Measurements from ENCODE around the gene SOS2.
A peak's percentile ranks its signal among the peaks of the same experiment; 100 is the strongest.

Gene SOS2

DNA sequence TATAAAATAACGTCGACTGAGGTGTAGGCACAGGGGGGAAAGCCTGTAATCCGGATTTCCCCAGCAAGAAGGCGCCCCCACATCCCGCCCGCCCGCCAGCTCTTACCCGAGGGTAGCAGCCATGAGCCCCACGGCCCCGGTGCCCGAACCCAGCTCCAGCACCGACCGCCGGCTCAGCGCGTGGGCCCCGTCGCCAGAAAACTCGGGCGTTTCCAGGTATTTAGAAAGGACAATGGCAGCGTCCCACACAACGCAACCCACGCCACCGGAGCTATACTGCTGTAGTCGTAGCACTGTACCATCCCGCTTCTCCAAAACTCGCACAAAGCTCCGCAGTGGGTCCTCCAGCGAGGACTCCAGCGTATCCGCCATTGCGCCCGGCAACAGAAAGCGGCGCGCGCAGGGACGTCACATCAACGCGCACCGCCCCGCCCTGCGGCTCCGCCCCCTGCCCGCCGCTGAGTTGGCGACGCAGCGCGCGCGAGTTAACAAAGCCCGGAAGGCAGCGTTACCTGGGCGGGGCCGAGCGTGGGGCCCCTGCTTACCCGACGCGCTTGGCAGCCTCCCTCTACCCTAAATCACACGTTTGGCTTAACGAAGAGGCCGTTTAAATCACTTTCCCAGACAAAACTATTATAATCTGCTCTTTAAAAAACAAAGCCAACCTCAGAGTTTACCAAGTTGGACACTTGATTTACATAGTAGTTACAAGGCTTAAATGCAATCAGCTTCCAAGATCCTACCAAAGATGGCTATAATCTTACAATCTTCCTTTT lies 115.0 kb downstream of the SOS2 start, which contains the start of gene VCPKMT:
TSS of gene VCPKMT (minus strand) at position 392 of the 776 bp plus-strand sequence. CDS start at position 372, 20 bp downstream.
- DNase-seq (ENCODE audit: low read depth in 2 of 2): peak; percentile 92 to 93

DNA sequence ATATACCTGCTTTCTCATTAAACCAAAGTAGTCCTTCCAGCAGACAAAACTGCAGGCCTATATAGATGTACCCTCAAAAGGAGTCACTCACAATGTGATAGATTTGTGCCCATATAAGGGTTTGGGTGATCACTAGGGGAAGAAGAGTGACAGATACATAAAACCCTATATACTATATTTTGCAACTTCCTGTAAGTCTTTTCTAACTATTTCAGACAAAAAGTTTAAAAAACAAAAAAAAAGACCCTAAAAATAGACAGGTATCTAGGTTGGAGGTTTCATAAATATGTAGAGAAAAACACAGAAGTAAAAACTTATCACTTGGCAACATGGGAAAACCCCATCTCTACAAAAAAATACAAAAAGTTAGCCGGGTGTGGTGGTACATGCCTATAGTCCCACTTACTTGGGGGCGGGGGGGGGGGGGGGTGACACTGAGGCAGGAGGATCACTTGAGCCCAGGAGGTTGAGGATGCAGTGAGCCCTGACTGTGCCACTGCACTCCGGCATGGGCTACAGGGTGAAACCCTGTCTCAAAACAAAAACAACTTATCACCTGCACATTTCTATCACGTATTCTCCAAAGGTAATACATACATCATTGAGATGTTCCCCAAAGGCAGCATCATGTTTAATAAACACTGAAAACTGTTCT lies 117.9 kb downstream of the SOS2 start:
- no peak for DNase-seq (ENCODE audit: low read depth in 2 of 2)

DNA sequence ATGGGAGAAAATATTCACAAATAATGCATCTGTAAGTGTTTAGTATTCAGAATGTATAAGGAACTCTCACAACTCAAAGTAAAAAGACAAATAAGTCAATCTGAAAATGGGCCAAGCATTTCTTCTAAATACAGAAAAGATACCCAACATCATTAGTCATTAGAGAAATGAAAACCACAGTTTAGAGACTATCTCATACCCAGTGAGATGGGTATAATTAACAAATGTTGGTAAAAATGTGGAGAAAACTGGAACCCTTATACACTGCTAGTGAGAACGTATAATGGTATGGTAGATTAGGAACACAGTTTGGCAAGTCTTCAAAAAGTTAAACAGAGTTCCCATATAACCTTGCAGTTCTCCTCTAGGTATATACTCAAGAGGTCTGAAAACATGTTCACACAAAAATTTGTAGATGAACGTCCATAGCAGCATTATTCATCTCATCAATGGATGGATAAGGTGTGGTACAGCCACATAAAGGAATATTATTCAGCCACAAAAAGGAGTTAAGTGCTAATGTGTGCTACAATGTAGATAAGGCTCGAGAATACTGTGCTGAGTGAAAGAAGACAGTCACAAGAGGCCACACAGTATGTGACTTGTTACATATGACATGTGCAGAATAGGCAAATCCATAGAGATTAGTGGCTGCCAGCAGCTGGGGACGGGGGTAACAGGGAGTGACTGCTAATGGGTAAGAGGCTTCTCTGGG lies 120.9 kb downstream of the SOS2 start:
- DNase-seq (ENCODE audit: low read depth in 2 of 2): no peak

DNA sequence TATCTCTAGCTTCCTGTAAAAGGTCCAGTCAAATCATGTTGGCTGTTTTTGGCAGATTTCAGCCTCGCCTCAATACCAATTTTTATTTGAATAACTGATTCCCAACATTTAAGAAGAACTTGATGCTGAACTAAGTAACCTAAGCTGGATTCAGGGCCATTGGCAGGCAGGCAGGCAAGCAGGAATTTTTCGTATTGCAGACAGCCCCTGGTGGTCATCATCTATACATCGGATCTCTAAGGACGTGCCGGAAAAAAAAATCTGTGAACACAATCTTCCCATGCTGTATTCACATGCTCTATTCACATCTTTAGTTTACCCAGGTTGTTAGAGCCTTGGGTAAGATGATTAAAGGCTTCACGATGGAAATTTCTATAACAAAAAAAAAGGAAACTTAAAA lies 122.0 kb downstream of the SOS2 start:
- DNase-seq (ENCODE audit: low read depth in 2 of 2): no peak

DNA sequence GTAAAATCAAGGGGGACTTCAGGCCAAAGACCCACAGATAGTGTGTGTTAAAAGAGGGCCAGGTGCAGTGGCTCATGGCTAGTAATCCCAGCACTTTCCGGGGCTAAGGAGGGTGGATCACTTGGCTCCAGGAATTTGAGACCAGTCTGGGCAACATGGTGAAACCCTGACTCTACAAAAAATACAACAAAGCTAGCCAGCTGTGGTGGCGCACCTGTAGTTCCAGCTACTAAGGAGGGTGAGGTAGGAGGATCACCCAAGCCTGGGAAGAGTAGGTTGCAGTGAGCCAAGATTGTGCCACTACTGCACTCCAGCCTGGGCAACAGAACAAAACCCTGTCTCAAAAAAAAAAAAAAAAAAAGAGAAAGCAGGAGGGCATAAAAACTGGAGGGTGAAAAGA lies 123.5 kb downstream of the SOS2 start:
- DNase-seq (ENCODE audit: low read depth in 2 of 2): no peak

DNA sequence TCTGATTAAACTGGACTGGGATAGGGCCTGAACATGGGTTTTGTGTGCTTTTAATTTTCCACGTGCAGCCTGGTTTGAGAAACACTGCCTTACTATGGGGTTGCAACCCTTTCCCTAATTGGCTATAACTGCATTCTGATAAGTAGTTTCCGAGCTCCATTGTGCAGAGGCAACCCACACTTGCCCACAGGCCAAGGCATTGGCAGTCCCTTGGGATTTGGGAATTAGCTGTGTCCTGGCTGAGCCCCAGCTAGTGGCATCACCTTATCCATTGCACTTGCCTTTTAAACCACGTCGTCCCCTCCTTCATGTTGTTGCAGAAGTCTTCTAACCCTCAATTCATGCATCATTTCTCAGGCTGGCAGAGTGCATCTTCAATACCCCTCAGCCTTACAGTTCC lies 125.2 kb downstream of the SOS2 start:
- no peak for DNase-seq (ENCODE audit: low read depth in 2 of 2)

DNA sequence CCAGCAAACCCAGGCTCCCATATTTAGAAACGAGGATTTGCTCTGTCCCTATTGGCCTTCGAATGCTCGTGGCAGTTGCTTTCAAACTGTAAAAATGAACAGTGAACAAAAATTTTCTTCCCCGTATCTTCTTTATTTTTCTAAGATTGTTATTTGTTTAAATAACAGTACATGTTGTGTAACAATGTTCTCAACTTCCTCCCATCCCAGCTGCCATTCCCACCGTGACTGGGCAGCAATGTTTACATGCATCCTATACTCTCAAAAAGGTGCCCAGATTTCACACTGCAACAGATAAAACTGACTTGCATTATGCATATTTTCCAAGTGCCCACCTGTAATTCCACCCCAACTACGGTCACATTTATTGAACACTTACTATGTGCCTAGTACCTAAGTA lies 127.8 kb downstream of the SOS2 start:
- no peak for DNase-seq (ENCODE audit: low read depth in 2 of 2)

DNA sequence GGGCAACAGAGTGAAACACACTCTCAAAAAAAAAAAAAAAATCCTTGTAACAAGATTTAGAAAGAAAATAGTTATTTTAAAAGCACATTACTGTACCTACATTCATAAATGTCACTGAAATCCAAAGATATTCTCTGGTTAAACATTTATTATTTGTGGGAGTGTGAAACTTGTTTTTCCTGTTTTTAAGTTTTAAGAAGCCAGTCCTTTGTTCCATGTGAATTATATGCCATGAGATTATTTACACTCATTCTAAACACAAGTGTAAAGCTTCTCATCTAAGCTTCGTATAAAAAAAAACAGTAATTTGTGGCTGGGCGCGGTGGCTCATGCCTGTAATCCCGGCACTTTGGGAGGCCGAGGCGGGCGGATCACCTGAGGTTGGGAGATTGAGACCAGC lies 130.0 kb downstream of the SOS2 start:
- DNase-seq (ENCODE audit: low read depth in 2 of 2): no peak

DNA sequence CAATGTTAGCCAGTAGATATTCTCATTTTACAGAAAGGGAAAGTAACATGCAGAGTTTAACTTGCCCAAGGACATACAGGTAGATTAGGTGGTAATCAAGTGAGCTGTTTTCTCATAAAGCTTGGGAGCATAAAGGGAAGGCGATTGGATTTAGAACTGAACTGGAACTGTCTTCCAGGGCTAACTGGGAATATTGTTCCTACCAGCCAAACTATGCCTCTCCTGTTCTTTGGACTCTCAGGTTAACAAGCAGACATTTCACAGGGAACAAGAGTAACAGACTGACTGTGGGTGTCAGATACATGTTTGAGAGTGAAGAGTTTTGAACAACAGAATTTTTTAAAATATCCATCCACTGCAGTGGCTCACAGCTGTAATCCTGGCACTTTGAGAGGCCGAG lies 130.6 kb downstream of the SOS2 start:
- no peak for DNase-seq (ENCODE audit: low read depth in 2 of 2)

DNA sequence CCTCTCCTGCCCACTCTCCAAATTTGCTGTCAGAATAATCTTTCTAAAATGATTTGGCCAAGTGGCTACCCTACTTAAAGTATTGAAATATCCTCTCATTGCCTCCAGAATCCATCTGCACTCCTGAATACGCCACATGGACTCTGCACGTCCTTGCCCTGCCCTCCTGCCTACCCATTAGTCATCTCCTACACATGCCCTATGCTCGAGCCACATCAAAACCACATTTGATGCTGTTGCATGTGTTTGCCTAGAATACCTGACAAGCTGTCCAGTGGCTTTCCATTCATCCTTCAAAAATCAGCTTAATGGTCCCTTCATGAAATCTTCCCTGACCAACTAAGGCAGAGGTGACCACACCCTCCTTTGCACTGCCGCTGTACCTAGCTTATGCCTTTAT lies 132.0 kb downstream of the SOS2 start:
- DNase-seq (ENCODE audit: low read depth in 2 of 2): no peak

DNA sequence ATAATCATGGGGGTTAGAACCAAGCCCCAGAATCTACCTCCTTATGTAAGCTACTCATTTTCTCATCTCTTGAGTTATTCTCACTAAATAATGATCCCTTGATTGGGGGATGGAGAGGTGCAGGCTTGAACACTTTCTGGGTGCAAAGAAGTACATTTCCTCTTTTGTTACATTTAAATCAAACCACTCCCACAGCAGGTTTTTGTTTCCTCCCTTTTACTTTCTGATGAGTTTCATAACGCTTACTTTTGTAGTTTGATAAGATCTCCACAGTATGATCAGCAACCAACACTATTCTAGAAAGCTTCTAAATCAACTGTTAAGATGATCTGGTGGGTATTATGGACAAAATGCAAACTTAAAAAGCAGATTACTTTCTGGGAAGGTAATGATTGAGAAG lies 135.5 kb downstream of the SOS2 start:
- no peak for DNase-seq (ENCODE audit: low read depth in 2 of 2)

DNA sequence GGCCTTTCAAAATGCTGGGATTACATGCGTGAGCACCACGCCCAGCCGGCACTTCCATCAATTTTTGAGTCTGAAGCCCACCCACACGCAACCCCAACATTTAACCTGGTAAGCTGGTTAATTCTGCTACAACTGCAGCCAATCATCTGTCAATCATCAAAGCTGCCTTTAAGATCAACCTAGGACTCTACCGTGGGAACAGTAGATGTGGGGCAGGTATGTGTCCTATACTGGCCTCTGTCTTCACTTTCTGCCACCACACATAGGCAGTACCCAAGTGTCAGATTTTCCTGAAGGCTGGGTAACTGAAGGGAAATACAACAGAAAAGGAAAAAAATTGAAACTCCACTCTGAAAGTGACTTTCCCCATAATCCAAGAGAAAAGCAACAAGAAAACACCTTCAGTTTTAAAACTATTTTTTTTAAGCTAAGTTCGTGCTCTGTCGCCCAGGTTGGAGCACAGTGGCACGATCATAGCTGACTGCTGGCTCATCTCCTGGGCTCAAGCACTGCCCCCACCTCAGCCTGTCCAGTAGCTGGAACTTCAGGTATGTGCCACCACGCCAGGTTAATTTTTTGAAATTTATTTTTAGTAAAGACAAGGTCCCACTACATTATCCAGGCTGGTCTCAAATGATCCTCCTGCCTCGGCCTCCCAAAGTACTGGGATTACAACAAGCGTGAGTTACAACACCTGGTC lies 137.2 kb downstream of the SOS2 start:
- DNase-seq (ENCODE audit: low read depth in 2 of 2): no peak

DNA sequence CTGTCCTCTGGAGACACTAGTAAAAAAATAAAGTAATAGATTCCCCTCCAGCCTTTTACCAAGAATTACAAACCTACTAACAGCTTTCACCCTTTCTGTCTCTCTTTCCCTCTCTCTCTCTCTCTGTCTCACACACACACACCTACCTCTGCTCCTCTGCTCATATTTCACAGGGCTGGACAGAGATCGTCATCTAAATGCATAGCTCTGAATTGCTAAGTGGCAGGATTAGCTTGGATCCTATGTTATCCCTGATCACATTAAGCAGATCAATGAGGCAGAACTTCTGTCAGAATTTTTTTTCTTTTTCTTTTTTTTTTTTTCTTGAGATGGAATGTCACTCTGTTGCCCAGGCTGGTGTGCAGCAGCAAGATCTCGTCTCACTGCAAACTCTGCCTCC lies 137.9 kb downstream of the SOS2 start:
- no peak for DNase-seq (ENCODE audit: low read depth in 2 of 2)

DNA sequence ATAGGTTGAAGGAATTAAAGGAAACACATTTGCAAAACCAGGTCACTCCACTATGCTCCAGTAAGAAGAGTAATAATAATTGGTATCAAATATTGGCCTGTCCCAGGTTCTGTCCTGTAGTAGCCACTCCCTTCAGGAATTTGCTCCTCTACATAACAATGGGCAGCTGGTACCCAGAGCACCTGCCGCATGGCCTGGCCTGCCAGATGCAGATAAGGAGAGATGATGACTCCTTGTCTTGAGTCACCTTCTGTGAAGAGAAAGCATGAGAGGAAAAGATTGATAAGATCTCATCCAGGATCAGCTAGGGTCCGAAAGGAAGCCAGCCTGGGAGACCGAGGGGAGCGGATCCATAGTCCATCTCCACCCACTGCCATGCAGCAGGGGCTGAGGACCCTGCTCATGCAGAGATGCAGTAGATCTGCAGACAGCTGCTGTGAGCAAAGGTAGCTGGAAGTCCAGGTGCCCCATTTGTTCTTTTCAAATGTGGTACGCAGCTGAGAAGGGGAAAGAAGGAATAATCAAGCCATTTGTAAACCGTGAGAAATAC lies 139.3 kb downstream of the SOS2 start:
- DNase-seq (ENCODE audit: low read depth in 2 of 2): no peak

DNA sequence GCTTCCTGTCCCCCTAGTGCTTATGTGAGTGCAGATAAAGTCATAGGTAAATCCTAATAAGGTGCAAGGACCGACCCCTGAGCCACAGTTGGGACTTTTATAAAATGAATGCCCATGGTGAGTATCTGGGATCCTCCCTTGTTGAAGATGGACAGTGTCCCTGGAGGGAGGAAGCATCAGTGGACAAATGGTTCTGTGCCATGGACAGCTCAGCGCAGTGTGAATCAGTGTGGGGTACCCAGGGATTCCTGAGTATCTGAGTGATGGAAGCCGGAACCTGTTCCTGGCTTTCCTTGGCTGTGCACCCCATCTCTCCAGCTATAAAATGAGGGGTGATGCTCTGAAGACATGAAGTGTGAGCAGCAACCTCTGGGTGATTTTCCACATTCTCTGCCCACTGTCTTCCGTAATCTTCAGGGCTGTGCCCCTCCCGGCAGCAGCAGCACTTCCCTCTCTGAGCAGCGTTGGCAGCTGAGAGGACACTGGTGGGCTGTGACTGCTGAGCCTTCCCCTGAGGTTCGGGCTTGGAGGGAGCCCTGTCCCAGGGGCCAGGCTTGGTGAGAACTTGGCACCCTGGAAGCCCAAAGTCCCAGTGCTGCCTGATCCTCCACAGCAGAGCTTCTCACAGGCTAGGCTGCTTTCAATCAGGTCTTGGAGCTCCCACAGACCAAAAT lies 140.0 kb downstream of the SOS2 start:
- DNase-seq (ENCODE audit: low read depth in 2 of 2): no peak

DNA sequence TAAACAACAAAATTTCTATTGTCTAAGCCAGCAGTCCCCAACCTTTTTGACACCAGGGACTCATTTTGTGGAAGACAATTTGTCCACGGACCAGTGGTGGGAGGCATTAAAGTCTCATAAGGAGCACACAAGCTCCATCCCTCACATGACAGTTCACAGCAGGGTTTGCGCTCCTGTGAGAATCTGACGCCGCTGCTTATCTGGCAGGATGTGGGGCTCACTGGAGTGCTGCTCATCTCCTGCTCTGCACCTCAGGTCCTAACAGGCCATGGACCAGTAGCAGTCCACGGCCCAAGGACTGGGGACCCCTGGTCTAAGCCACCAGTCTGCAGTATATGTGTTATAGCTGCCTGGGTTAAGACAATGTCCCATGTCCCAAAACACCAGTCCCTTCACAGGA lies 142.2 kb downstream of the SOS2 start:
- no peak for DNase-seq (ENCODE audit: low read depth in 2 of 2)

DNA sequence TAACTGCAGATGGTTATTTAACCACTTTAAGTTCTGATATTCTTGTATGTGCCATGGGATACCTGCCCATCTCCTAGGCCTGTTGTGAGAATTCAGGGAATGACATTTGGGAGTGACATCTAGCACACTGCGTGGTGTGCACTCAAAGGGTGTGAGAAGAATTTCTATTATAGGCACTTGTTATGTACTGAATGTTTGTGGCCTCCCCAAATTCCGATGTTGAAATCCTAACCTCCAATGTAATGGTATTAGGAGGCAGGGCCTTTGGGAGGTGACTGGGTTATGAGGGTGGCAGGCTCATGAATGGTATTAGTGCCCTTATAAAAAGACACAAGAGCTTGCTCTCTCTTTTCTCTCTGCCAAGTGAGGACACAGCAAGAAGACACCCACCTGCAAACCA lies 142.6 kb downstream of the SOS2 start:
- DNase-seq (ENCODE audit: low read depth in 2 of 2): no peak

DNA sequence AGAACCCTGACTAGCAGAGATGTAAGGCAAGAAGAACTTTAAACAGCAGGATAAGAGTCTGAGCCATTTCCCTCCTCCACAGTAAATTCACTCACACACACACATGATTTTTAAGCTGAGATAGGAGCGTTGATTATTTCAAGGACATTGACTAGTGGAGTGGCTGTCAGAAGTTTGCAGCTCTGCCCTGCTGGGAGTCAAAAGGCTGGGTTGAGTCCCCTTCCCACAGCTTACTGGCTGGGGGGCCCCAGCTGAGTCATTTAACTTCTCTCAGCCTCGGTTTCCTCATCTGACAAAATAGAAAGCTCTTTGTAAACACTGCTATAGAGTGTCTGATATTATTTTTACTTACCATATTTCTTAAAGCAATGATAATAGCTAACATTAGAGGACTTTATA lies 143.3 kb downstream of the SOS2 start:
- DNase-seq (ENCODE audit: low read depth in 2 of 2): no peak

DNA sequence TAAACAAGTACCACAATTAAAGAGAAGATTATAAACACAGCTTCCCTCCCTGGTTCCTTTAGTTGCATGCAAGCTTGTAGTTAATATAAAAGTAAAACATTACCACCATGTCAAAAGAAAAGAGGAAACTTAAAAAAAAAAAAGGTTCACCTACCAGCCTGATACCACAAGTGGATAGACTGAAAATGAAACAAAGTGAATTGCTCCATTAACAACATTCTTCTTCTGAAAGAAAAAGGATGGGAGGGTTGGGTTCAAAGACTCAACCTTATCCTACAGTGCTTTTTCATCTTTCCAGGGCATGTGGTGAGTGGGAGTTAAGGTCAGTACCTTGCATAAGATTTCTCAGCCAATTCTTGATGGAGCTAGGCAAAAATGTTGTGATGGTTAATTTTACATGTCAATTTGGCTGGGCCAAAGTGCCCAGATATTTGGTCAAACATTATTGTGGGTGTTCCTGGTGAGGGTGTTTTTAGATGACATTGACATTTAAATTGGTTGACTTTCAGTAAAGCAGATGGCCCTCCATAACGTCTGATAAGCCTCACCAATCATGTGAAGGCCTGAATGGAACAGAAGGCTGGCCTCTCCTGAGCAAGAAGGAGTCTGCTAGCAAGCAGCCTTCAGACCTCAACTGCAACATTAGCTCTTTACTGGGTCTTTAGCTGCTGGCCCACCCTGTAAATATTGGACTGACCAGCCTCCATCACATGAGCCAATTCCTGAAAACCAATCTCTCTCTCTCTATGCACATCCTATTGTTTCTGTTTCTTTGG lies 143.8 kb downstream of the SOS2 start:
- no peak for DNase-seq (ENCODE audit: low read depth in 2 of 2)

DNA sequence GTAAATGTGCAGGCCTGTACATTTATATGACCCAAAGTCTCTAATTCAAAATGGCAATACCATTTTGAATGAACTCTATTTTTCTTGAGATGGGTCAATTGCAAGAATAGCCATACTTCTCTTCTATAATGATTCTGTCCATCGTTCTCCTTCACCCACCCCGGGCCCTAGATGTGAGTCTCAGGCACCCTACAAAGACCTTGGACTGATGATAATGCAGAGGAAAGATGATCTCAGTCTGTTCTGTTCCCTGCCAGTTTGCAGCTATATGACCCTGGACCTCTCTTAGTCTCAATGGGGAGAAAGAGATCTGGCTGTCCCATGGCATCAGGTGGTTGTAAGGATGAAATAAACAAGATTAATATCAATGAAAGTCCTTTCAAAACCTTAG lies 145.1 kb downstream of the SOS2 start:
- DNase-seq (ENCODE audit: low read depth in 2 of 2): no peak

Data from stimulated activated CD8-positive, alpha-beta memory T cell treated with anti-CD3 and anti-CD28 coated beads, Interleukin-2, amount 100 ng/mL, for 1 hour (primary cell).